BE2C (cell line): Measurements from ENCODE around the gene TBC1D5.
A peak's percentile ranks its signal among the peaks of the same experiment; 100 is the strongest.

Experiments
- DNase-seq: peaks from one replicate; pipeline ENCODE4 v3.0.0-alpha.2; 2020
- H3K27me3 ChIP-seq: fragments of 250-450 bp; sonication (Bioruptor Pico); 2 replicates; pipeline ENCODE4 v1.5.1; 2020; ENCODE audit warnings: mild to moderate bottlenecking
- H3K36me3 ChIP-seq: fragments of 250-450 bp; sonication (Bioruptor Pico); 2 replicates; pipeline ENCODE4 v1.5.1; 2020; ENCODE audit warnings: mild to moderate bottlenecking
- H3K4me1 ChIP-seq: fragments of 250-450 bp; sonication (Bioruptor Pico); 2 replicates; pipeline ENCODE4 v1.5.1; 2020
- H3K4me3 ChIP-seq: 2 replicates; pipeline ENCODE4 v1.5.1; 2011; ENCODE audit warnings: low read depth, low read length
- H3K9me3 ChIP-seq: fragments of 250-450 bp; sonication (Bioruptor Pico); 2 replicates; pipeline ENCODE4 v1.5.1; 2020
- TF ChIP-seq, protein P1 (sequence below): IDR thresholded peaks from 2 replicates; pipeline ENCODE4 v1.5.1; 2012; ENCODE audit warnings: mild to moderate bottlenecking, low read depth, low read length

Gene TBC1D5

DNA sequence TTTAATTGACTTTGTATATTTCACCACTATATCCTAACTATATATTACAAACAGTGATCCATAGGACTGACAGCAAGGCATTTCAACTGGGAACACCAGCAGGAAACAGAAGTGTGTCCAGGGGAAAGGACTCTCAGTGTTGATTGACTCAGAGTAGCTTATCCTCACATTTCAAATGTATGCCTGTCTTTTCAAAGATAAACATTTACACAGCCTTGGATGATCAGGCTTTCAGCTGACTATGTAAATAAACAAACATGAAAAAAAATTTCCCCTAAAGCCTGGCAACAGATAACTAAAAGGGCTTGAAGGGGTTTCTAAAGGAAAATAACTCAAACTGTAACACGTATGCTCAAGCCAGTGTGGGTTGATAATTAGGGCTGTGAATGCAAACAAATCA, 321.8 kb downstream of the TBC1D5 start:
- Histone ChIP-seq H3K36me3 (no peaks in the 10 kb centered on the region), H3K4me3 (no peak overlapping the region), H3K27me3 (no peaks in the 10 kb centered on the region), H3K4me1 (peaks cover 4% of the 10 kb centered on the region; the same call in 1 of the 2 replicates), H3K9me3 (no peaks in the 10 kb centered on the region)
- TF ChIP-seq, protein P1, sequence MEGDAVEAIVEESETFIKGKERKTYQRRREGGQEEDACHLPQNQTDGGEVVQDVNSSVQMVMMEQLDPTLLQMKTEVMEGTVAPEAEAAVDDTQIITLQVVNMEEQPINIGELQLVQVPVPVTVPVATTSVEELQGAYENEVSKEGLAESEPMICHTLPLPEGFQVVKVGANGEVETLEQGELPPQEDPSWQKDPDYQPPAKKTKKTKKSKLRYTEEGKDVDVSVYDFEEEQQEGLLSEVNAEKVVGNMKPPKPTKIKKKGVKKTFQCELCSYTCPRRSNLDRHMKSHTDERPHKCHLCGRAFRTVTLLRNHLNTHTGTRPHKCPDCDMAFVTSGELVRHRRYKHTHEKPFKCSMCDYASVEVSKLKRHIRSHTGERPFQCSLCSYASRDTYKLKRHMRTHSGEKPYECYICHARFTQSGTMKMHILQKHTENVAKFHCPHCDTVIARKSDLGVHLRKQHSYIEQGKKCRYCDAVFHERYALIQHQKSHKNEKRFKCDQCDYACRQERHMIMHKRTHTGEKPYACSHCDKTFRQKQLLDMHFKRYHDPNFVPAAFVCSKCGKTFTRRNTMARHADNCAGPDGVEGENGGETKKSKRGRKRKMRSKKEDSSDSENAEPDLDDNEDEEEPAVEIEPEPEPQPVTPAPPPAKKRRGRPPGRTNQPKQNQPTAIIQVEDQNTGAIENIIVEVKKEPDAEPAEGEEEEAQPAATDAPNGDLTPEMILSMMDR = no peak
- no peak for DNase-seq

DNA sequence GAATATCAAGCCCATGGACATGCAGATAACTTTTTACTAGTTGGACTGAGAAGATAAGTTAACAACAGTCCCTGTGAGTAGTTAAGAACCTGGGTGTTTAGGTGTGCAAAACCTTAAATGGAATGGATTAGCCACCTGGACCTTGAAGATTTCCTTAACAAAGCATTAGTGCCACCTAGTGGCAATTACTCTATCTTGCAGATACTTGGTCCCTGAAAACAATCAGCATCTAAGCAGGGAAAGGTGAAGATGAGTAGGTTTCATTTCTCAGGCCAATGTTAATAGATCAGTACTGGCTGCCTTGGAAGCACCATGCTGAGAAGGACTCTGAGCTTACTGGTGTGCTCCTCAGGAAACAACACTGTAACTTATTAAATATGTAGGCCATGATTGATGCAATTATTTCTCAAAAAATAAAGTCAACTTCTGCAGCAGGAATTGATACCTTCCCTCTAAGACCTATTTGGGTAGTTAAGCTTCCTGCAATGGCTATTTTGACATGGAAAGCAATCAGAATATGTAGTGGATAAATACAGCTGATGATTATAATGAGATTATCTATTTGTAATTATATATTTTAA, 329.4 kb downstream of the TBC1D5 start:
- TF ChIP-seq, protein P1 = peak; percentile 66
- peak; percentile 4 for DNase-seq
- H3K27me3 ChIP-seq = no peaks in the 10 kb centered on the region

DNA sequence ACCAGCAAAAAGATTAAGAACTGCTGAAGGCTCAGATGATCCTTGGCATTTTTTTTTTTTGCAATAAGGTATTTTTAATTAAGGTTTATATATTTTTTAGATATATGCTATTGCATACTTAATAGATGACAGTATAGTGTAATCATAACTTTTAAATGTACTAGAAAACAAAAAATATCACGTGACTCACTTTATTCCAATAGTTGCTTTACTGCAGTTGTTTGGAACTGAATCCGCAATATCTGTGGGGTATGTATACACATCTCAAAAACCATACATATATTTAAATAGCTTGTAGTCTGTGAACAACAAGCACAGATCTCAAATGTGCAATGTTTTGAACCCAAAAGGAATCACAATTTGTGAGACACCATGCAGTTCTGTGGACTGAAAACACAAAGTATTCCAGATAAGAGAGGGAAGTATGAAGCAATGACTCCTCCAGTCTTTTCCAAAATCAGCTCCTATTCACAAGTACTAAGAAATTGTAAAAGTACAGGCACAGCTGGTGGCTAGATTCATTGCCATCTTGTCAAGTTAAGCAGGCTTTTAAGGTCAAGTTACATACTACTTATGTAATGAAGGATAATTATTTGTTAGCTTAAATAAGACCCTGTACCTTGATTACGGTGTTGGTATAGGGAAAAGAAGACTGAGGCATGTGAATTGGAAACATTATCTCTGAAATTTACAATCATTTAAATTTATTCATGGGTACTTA, 331.1 kb downstream of the TBC1D5 start:
- H3K27me3 ChIP-seq = no peaks in the 10 kb centered on the region
- no peak for DNase-seq
- TF ChIP-seq, protein P1 = no peak
- H3K4me1 ChIP-seq = no peaks in the 10 kb centered on the region
- no peaks in the 10 kb centered on the region for H3K36me3 ChIP-seq
- no peak overlapping the region for H3K4me3 ChIP-seq
- no peaks in the 10 kb centered on the region for H3K9me3 ChIP-seq

More for the DNA sequence above, 329.4 kb downstream of the TBC1D5 start:
- Histone ChIP-seq H3K4me3 (no peak overlapping the region), H3K9me3 (no peaks in the 10 kb centered on the region), H3K36me3 (no peaks in the 10 kb centered on the region), H3K4me1 (no peaks in the 10 kb centered on the region)

DNA sequence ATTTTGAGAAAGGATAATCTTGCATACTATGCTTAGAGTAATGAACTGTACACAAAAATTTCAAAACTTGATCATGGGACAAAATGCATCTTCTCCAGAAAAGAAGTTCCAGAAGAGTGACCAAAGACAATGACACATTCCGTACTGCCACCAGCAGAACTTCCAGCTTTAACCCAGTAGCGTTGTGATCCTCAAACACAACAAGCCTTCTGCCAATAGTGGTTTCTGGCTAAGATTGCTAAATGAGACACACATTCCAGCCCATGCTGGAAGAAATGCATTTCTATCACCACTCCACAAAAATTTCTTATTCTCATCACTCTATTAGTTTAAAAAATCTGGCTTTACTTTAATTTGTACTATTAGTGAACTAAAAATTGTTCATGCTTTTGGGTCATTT, 334.9 kb downstream of the TBC1D5 start:
- H3K27me3 ChIP-seq = no peaks in the 10 kb centered on the region
- no peaks in the 10 kb centered on the region for H3K4me1 ChIP-seq
- H3K4me3 ChIP-seq = no peak overlapping the region
- no peaks in the 10 kb centered on the region for H3K9me3 ChIP-seq
- H3K36me3 ChIP-seq = no peaks in the 10 kb centered on the region
- TF ChIP-seq, protein P1 = no peak
- DNase-seq = no peak

DNA sequence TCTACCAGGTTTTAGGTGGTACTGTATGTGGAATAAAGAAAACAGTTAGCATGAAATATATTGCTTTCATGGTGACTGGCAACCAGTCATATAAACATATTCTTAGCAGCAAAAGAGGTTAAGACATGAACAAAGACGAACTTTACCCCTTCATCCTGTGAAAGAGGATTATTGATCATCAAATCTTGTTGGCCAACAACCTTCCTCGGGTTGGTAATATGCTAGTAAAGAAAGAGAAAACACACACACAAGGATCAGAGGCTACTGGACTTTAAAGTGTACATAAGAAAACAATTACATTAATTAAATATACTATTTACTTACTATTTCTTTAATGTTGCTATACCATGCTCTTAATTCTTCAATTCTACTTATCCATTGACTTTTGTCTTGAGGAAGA, 337.9 kb downstream of the TBC1D5 start:
- Histone ChIP-seq H3K4me3 (no peak overlapping the region), H3K36me3 (no peaks in the 10 kb centered on the region), H3K9me3 (no peaks in the 10 kb centered on the region), H3K4me1 (no peaks in the 10 kb centered on the region), H3K27me3 (no peaks in the 10 kb centered on the region)
- TF ChIP-seq, protein P1 = no peak
- no peak for DNase-seq

DNA sequence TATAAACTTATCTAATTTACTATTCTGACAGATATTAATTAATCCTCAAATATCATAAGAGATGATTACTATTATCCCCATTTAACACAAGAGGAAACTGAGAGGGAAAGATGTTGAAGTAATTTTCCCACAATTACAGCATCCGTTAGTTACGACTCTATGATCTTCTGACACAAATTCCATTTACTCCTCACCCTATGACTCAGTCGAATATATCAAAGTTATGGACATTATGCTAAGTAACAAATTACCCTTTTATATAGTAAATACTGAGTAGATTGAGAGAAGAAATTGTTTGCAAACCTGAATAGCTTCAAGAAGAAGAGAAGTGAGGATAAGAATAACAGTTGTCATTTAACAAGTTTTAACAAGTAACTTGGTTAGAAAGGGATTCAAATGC, 340.0 kb downstream of the TBC1D5 start:
- Histone ChIP-seq H3K4me3 (no peak overlapping the region), H3K9me3 (no peaks in the 10 kb centered on the region), H3K36me3 (no peaks in the 10 kb centered on the region), H3K4me1 (no peaks in the 10 kb centered on the region), H3K27me3 (no peaks in the 10 kb centered on the region)
- DNase-seq = no peak
- TF ChIP-seq, protein P1 = no peak
